Measurements from ENCODE around the gene ZNF592. TPM values are rescaled to one million over a fixed set of nuclear protein-coding genes. Genes with fewer than 3 reads are reported as not detected.

ZNF592 gene
- total and polyA plus RNA-seq, 9 of the 15 experiments (the other 6 are each of a cell fraction or from before 2014, with no cell fraction given): 0.88 to 23.8 (median 7.4) TPM

DNA sequence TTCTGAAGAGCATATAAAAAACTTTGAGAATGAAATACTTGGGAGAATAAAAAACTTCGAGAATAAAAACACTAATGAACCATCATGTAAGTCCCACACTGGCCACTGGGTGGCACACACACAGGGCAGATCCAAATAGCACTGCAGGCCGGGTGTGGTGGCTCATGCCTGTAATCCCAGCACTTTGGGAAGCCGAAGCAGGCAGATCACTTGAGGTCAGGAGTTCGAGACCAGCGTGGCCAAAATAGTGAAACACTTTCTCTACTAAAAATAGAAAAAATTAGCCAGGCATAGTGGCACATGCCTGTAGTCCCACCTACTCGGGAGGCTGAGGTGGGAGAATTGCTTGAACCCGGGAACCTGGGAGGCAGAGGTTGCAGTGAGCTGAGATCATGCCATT lies 97.2 kb downstream of the ZNF592 start (continued):
- TF ChIP-seq, protein P1, sequence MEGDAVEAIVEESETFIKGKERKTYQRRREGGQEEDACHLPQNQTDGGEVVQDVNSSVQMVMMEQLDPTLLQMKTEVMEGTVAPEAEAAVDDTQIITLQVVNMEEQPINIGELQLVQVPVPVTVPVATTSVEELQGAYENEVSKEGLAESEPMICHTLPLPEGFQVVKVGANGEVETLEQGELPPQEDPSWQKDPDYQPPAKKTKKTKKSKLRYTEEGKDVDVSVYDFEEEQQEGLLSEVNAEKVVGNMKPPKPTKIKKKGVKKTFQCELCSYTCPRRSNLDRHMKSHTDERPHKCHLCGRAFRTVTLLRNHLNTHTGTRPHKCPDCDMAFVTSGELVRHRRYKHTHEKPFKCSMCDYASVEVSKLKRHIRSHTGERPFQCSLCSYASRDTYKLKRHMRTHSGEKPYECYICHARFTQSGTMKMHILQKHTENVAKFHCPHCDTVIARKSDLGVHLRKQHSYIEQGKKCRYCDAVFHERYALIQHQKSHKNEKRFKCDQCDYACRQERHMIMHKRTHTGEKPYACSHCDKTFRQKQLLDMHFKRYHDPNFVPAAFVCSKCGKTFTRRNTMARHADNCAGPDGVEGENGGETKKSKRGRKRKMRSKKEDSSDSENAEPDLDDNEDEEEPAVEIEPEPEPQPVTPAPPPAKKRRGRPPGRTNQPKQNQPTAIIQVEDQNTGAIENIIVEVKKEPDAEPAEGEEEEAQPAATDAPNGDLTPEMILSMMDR (IDR thresholded peaks at IDR 0.05 in 2 of 3, conservative IDR thresholded peaks at IDR 0.05 in 1 of 3; ENCODE audit: insufficient read depth in 2 of 3, low read depth in 1 of 3, low read length in 3 of 3): peak; percentile 60 to 71 (median 62); a peak in 5 of 6 replicates
- TF ChIP-seq CBX3 (IDR thresholded peaks at IDR 0.05; ENCODE audit: borderline replicate concordance in 1 of 2, low read length in 2 of 2) (0 out of 3 replicates have a peak, but pooled peaks of 1 of the 2 experiments have one; percentile 21), RAD21 (CRISPR knock-in tag; conservative IDR thresholded peaks at IDR 0.05 in 1 of 2, IDR thresholded peaks at IDR 0.05 in 1 of 2) (peak in 1 of 2 experiments; percentile 64; a peak in 2 of 4 replicates)
- TF ChIP-seq, protein P2, sequence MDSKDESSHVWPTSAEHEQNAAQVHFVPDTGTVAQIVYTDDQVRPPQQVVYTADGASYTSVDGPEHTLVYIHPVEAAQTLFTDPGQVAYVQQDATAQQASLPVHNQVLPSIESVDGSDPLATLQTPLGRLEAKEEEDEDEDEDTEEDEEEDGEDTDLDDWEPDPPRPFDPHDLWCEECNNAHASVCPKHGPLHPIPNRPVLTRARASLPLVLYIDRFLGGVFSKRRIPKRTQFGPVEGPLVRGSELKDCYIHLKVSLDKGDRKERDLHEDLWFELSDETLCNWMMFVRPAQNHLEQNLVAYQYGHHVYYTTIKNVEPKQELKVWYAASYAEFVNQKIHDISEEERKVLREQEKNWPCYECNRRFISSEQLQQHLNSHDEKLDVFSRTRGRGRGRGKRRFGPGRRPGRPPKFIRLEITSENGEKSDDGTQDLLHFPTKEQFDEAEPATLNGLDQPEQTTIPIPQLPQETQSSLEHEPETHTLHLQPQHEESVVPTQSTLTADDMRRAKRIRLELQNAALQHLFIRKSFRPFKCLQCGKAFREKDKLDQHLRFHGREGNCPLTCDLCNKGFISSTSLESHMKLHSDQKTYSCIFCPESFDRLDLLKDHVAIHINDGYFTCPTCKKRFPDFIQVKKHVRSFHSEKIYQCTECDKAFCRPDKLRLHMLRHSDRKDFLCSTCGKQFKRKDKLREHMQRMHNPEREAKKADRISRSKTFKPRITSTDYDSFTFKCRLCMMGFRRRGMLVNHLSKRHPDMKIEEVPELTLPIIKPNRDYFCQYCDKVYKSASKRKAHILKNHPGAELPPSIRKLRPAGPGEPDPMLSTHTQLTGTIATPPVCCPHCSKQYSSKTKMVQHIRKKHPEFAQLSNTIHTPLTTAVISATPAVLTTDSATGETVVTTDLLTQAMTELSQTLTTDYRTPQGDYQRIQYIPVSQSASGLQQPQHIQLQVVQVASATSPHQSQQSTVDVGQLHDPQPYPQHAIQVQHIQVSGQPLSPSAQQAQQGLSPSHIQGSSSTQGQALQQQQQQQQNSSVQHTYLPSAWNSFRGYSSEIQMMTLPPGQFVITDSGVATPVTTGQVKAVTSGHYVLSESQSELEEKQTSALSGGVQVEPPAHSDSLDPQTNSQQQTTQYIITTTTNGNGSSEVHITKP (IDR thresholded peaks at IDR 0.05; ENCODE audit: partially characterized antibody): peak; percentile 59

Data from K562 (cell line).